ENCODE data around the gene PPP2R5A.
"Not testable (repeated sequence)": the region's sequence is repeated elsewhere in the genome, so short reads cannot be mapped to it uniquely, and the experiment has no call there.

PPP2R5A gene

GRCh38 chr1:212302745-212303383 lies 17.7 kb downstream of the PPP2R5A start:
- no peak for DNase-seq

DNA sequence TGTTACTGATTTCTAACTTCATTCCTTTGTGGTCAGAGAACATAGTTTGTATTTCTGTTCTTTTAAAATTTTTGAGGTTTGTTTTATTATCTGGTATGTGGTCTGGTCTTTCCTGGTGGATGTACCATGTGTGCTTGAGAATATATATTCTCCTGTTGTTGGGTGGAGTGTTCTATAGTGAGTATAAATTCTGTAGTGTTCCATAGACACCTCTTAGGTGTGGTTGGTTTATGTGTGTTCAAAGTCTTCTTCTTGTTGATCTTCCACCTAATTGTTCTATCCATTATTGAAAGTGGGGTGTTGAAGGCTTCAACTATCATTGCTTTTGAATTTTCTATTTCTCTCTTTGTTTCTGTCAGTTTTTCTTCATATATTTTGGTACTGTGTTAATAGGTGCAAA lies 20.1 kb downstream of the PPP2R5A start:
- DNase-seq, result no peak

DNA sequence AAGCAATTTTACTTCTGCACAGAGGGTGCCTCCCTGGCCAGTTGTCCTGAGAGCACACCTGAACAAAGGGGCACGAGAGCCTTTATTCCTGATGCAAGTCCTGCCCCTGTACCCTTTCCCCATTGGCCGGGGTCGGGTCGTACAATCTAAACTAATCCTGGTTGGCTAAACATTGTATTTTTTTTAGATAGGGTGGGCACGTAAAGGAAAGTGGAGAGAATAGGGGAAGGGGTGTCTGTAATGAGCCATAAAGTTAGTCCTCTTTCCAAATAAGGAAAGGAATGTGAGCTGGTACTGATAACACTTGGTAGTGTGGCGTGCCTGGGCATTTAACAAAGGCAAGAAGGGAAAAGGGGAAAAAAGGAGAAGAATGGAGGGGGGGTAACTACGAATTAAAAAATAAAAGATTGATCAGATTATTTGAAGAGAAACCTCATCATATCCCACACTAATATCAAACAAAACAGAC lies 20.8 kb downstream of the PPP2R5A start:
- not testable (repeated sequence) for DNase-seq

- DNase-seq, result no peak
These were observed 24.8 kb downstream of the PPP2R5A start for GRCh38 chr1:212309967-212310366.

DNA sequence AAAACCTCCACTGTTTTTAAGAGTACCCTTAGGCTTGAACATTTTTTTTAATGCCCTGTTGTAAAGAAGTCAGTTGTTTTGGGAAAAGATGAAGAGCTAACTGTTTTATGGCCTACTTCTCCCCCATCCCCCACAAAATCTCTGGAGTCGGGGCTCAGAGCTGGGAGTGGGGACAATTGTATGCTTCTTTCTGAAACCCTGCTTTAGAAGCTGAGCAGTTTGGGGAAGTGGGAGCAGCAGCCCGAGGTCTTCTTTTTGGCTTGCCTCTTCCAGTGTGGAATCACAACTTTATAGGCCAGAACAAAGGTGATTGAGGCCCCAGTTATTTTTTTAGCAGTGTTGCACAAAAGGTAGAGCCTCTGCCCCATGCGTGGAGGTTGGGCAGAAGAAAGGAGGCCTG lies 25.2 kb downstream of the PPP2R5A start:
- no peak for DNase-seq

- no peak for DNase-seq
These were observed 26.8 kb downstream of the PPP2R5A start for GRCh38 chr1:212311836-212312497.

DNA sequence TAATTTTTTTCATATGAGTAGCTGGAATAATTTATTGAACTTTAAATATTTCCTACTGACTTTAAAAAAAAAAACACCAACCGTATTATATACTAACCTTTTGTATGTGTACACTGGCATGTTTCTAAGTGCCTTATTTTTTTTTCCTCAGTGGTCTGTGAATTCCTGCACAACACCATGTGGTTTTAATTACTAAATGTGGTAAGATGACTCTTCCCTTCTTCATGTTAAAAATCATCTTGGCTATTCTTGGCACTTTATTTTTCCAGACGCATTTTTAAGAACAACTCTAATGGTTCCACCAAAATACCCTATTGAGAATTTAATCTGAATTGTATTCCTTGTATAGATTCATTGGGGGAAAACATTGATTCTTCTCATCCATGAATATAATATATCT lies 28.4 kb downstream of the PPP2R5A start:
- no peak for DNase-seq

- no peak for DNase-seq
These were observed 30.0 kb downstream of the PPP2R5A start for GRCh38 chr1:212315184-212315583.

- peak; percentile 19 for DNase-seq
These were observed 30.7 kb downstream of the PPP2R5A start for GRCh38 chr1:212315907-212316306.

- DNase-seq, result no peak
These were observed 32.7 kb downstream of the PPP2R5A start for GRCh38 chr1:212317916-212318315.

- not testable (repeated sequence) for DNase-seq
These were observed 35.8 kb downstream of the PPP2R5A start for GRCh38 chr1:212321031-212321430.

GRCh38 chr1:212323066-212323465 lies 37.9 kb downstream of the PPP2R5A start:
- no peak for DNase-seq

DNA sequence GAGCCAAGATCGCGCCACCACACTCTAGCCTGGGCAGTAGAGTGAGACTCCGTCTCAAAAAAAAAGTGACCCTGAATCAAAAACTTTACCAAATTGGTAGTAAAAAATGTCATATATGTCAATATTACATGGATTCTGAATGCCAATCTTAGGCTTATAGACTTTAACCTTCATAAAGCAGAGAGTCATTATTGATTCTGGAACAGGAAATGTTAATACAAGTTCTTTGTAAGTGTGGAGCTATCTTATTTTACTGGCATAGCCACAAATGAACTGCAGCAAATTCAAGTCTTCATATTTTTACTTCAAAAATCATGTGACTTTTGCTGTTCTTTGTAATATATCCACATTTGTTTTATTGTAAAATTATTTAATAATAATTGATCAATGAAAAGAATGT lies 41.3 kb downstream of the PPP2R5A start:
- no peak for DNase-seq

GRCh38 chr1:212328248-212328647 lies 43.0 kb downstream of the PPP2R5A start:
- no peak for DNase-seq

DNA sequence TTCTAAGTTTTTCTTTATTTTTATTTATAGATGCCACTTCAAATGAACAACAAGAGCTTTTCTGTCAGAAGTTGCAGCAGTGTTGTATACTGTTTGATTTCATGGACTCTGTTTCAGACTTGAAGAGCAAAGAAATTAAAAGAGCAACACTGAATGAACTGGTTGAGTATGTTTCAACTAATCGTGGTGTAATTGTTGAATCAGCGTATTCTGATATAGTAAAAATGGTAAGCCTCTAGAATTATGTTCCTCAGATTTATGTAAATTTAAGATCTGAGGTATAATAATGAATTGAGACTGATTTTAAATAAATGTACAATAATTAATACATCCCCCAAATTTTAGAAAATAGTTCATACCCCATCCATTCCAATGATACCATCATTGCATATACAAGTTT lies 43.9 kb downstream of the PPP2R5A start:
- no peak for DNase-seq

DNA sequence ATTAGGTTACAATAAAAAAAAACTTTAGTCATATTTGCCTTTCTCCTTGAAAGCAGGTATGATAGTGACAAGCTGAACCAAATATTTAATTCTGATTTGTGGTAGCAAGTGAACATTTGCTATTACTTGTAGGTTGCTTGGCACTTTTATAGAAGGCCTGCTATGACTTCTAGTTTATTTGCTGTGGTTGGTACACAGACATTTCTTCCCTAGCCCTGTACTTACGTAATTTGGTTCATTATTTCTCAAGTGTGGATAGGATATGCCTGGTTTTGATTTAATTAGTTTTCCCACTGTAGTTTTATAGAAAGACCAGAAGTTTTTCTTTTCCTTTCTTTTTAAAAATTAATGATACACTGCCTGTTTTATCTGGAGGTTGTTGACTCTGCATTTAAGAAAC lies 55.9 kb downstream of the PPP2R5A start:
- no peak for DNase-seq

DNA sequence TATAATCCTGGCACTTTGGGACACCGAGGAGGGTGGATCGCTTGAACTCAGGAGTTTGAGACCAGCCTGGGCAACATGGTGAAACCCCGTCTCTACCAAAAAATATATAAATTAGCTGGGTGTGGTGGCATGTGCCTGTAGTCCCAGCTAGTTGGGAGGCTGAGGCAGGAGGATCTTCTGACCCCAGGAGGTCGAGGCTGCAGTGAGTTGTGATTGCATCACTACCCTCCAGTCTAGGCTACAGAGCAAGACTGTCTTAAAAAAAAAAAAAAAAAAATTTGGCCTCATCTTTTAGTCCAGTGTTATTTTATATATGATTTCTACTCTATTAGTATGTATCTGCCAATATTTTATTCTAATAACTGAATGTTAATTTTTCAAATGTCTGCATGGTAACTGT lies 59.7 kb downstream of the PPP2R5A start:
- DNase-seq, result no peak

- DNase-seq, result no peak
These were observed 61.4 kb downstream of the PPP2R5A start for GRCh38 chr1:212346601-212347000.

- no peak for DNase-seq
These were observed 66.6 kb downstream of the PPP2R5A start for GRCh38 chr1:212351588-212352362.

GRCh38 chr1:212353181-212353580 lies 68.0 kb downstream of the PPP2R5A start:
- DNase-seq, result no peak

DNA sequence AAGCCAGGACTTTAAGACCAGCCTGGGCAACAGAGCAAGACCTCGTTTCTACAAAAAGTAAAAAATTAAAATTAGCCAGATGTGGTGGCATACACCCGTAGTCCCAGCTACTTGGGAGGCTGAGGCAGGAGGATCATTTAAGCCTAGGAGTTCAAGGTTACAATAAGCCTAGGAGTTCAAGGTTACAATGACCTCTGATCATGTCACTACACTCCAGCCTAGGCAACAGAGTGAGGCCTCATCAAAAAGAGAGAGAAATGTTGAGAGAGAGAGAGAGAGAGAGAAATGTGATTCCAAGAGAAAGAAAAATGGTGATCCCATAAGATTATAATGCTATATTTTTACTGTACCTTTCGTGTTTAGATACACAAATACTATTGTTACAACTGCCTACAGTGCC lies 69.3 kb downstream of the PPP2R5A start:
- no peak for DNase-seq

DNA sequence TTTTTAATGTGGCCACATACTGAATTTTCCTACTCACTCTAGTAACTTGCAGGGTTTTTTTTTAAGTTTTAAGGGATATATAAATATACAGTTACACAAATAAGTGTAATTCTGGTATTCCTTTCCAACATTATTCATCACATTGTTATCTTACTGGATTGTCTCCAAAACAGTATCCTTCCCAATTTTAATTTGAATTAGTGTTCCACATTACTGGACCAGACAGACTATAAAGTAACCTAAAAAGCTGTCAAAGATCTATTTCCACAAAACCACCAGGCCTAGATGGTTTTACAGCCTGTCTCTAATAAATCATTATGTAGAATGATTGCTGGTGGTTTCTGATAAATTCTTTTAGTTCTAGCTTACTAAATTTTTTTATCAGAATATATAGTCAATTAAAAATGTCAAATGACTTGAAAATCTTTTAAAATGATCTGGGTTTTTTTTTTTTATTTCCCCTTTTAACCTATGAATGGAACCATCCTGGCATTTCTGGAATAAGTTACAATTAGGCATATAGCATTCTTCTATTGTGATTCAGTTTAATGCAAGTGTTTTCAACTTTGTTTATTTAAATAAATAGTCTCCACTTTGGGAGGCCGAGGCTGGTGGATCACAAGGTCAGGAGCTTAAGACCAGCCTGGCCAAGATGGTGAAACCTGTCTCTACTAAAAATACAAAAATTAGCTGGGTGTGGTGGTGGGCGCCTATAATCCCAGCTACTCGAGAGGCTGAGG lies 70.2 kb downstream of the PPP2R5A start:
- no peak for DNase-seq

GRCh38 chr1:212359794-212360479 lies 74.7 kb downstream of the PPP2R5A start:
- DNase-seq, result no peak
